Non-pigmented ciliary epithelial cell (primary cell): ENCODE measurements around the gene TMEM41B.
A peak's percentile ranks its signal among the peaks of the same experiment; 100 is the strongest.
"Not testable (repeated sequence)": the region's sequence is repeated elsewhere in the genome, so short reads cannot be mapped to it uniquely, and the experiment has no call there.

Source experiments
- DNase-seq: peaks from one replicate; pipeline ENCODE4 v3.0.0-alpha.2; 2010; ENCODE audit warnings: low read depth

TMEM41B gene

DNA sequence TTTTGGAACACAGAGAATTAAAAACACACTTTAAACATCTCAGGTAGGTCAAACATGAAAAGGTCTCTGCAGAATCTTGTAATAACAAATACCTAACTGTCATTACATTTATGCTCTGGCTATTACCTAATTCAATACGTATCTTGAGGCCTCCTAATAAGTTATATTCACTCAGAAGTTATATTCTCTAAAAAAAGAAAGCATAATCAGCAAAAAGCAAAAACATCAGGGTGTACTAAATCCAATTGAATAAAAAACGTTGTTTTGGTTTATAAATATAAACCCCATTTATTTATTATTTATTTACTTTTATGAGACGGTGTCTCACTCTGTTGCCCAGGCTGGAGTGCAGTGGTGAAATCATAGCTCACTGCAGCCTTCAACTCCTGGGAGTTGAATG lies 10.2 kb downstream of the TMEM41B start:
- no peak for DNase-seq

DNA sequence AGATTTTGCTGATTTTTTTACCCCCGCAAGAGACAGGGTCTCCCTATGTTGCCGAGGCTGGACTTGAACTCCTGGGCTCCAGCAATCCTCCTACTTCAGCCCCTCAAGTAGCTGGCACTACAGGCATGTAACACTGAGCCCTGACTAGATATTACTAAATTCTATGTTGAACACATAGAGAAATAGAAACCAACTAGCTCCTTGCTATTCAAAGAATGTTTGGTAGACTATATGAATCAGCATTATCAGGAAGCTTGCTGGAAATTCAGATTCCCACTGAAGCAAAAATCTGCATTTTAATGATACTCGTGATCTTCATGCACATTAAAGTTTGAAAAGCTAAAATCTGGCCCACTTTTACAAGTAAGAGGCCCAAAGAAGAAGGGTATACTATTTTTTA lies 11.9 kb downstream of the TMEM41B start:
- DNase-seq = peak; percentile 24

DNA sequence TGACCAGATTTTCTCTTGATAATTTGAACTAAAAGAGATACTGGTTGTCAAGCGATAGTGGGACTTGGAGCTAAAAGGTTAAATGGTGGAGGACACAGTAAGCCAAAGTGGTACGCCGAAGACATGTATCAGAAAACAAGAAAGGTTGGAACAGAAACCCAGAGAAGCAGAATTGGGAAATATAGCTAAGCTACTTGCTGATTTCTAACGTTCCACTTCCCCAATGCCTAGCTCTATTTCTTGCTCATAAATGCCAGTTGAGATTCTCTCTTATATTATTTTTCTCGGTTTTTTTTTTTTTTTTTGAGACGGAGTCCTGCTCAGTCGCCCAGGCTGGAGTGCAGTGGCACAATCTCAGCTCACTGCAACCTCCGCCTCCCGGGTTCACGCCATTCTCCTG lies 12.7 kb downstream of the TMEM41B start:
- DNase-seq = no peak

DNA sequence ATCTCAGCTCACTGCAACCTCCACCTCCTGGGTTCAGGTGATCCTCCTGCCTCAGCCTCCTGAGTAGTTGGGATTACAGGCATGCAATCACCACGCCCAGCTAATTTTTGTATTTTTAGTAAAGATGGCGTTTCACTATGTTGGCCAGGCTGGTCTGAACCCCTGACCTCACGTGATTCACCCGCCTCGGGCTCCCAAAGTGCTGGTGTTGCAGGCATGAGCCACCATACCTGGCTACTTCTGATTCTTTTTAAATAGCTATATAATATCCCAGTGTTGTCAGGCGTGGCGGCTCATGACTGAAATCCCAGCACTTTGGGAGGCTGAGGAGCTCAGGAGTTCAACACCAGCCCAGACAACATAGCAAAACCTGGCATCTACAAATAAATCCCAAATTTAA lies 20.7 kb downstream of the TMEM41B start:
- no peak for DNase-seq

DNA sequence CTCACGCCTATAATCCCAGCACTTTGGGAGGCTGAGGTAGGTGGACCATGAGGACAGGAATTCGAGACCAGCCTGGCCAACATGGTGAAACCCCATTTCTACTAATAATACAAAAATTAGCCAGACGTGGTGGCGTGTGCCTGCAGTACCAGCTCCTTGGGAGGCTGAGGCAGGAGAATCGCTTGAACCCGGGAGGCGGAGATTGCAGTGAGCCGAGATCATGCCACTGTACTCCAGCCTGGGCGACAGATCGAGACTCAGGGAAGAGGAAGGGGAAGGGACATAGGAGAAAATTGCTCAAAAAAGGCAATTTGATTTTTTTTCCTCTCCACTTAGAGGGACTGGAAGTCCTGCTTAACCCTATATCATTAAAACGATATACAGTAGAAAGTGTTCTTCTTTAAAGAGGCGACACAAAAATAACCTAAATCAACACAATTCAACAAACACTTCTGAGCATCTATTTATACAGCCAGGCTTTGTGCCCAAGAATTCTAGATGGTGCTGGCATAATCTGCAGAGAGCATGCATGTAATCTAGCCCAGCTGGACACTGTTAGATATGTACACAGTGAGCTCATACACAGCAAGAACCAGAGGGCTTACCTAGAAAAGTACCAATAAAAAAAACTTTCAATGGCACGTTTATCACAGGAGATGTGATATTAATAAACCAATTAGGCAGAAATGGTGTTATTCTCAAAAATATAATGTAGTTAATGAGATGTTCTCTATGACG lies 28.4 kb downstream of the TMEM41B start:
- DNase-seq = no peak

DNA sequence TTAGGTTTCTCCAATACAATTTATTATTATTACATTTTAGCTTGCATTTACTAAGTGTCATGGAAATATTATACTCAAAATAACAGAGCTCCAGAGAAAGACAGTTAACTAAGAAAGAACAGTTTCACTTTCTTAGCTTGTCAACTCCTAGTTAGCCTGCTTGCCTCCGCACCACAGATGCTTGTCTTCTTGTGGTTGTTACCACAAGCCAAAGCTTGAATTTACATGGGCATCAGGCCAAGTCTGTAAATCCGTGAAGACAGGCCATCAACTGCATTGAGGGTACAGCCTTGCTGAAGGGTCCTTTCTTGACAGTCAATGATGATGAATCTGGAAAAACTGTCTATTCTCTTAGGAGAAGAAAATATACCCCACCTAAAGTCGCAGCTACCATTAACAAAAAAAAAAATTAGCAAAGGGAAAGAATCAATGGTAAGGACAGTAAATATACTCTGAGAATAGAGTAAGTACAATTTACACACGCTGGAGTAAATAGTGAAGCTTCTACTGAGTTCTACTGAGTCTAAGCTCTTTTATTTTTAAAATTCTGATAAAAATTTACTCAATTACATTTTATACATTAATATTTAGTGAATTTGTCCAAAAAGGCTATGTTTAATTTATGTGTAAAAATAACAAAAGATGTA lies 33.6 kb downstream of the TMEM41B start:
- DNase-seq = peak; percentile 41

DNA sequence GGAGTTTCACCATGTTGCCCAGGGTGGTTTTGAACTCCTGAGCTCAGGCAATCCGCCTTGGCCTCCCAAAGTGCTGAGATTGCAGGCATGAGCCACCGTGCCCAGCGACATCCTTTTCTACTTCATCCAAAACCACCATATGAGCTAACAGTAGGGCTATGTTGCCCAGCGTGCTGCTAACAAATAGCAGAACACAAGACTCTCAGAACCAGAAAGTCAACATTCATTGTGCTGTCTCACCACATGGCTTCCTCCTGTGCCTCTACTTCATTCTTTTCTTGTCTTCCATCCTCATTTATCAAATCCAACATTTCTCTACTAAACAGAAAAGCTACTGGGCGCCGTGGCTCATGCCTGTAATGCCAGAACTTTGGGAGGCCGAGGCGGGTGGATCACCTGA lies 37.2 kb downstream of the TMEM41B start:
- DNase-seq = no peak

DNA sequence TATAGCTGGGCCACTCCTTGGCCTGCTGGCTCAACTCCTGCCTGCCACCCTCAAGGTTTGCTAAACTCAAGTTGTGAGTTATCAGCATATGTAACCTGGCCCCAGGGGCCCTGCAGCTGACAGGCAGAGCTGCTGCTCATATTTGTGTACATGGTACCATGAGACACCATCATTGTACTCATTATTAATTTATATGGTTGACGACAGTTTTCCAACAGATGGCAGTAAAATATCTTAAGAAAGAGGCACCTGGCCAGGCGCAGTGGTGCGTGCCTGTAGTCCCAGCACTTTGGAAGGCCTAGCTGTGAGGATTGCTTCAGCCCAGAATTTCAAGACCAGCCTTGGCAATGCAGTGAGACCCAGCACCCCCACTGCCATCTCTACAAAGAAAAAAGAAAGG lies 37.8 kb downstream of the TMEM41B start:
- DNase-seq = no peak

DNA sequence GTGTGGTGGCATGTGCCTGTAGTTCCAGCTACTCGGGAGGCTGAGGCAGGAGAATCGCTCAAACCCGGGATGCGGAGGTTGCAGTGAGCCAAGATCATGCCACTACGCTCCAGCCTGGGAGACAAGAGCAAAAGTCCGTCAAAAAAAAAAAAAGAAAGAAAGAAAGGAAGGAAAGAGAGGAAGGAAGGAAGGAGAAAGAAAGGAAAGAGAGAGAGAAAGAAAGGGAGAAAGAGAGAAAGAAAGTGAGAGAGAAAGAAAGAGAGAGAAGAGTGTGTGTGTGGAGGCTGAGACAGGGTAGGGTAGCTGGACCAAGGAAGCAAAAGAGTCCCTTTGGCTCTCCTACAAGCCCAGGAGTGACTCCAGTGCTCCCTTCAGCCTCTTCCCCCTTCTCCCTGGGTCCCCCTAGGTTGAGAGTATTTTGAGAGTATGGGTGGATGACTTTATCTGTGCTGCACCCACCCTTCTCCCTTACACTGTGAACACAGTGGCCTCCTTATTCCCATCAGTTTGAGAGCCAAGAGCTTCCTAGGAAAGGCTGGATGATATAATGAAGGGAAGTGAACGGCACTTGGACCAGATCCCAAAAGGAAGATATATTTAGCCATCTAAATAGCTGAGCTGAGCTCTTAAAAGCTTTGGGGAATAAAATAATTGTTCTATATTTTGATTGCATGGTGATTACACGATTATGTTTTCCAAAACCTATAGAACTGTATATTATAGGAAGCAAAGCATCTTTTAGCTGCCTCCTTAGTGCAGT lies 39.7 kb downstream of the TMEM41B start:
- DNase-seq = no peak

DNA sequence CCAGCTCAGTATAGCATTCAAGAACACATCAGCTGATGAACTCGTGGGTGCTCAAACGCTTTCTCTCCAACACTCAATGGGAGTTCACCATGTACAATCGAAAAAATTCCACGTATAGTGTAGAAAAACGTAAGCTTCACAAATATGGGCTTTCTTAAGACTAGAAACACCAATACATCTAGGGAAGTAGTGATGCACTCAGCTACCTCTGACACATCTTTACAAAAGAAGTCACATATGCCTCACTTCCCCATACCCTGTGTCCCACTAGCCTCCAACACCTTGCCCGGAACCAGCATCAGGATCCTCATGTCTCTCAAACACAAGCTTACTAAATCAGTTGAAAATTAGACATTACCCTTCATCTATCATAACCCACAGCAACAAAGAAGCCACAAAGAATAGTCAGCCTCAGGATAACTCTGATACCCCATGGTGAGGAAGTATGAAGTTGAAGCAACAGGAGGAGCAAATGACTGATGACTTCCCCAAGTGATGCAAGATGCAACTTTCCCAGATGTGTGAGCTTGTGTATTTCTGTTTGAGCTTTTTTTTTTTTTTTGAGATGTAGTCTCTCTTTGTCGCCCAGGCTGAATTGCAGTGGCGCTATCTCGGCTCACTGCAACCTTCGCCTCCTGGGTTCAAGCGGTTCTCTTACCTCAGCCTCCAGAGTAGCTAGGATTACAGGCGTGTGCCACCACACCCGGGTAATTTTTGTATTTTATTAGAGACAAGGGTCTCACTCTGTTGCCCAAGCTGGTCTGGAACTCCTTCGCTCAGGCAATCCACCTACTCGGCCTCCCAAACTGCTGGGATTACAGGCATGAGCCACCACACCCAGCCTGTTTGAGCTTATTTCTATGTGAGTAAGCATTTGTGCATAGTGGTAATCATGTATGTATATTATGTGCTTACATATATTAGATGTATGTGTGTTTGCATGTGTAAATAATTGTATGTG lies 40.7 kb downstream of the TMEM41B start:
- no peak for DNase-seq

DNA sequence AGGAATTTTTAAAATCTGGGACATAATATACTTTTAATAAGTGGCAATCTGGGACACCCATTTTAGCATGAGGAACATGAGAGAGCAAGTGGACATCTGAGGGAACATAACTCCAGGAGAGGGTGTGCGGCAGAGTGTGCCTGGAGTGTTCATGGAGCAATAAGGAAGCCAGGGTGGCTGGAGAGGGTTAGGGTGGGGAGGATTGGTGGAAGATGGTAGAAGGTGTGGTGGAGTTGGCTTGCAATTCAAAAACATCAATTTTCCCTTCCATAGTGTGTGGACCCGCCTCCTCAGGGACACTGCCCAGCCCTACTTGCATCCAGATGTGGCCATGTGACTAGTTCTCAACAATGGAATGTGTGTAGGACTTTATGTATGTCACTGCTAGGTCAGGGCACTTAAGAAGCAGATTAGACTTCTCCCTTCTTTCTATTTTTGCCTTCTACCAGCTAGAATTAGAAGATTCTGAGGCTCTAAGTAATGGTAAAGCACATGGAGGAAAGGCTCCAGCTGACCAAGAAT lies 44.8 kb downstream of the TMEM41B start:
- DNase-seq = no peak

DNA sequence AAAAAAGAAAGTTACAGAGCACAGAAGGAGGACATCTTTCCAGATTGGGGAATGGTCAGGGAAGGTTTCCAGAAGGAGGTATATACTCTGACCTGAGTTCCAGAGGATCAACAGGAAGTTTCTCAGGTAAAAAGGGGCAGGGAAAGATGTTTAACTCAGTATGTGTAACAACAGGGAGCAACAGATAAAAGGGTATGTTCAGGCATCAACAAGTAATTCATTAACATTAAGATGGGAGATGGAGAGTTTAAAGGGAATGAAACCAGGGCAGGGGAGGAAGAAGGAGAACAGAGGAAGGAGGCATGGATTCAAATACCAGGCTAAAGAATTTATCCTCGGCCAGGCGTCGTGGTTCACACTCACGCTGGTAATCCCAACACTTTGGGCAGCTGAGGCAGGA lies 46.7 kb downstream of the TMEM41B start:
- DNase-seq = no peak

DNA sequence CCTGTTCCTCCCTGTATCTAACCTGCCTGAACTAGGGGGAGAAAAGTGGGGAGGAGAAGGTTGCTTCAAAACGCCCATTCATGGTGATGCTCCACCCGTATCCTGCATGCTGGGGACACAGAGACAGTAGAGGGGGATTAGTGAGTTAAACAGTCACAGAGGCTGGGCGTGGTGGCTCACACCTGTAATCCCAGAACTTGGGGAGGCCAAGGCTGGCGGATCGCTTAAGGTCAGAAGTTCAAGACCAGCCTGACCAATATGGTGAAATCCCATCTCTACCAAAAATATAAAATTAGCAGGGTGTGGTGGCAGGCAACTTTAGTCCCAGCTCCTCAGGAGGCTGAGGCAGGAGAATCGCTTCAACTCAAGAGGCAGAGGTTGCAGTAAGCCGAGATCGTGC lies 47.5 kb downstream of the TMEM41B start:
- no peak for DNase-seq

DNA sequence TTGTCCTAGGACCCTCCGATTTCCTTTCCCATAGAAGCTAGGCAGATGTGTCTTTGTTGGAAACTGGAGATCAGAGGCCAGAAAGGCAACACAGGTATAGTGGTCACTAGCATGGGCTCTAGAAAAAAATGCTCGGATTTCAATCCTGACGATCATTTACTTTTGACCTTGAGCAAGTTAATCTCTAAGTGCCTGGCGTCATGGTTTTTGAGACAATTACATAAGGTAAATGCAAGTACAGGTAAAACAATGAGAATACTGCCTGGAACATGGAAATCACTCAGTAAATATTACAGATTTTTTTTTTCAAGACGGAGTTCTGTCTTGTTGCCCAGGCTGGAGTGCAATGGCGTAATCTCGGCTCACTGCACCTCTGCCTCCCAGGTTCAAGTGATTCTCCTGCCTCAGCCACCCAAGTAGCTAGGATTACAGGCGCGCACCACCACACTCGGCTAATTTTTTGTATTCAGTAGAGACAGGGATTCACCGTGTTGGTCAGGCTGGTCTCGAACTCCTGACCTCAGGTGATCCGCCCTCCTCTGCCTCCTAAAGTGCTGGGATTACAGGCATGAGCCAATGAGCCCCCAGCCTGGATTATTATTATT lies 48.2 kb downstream of the TMEM41B start:
- no peak for DNase-seq

DNA sequence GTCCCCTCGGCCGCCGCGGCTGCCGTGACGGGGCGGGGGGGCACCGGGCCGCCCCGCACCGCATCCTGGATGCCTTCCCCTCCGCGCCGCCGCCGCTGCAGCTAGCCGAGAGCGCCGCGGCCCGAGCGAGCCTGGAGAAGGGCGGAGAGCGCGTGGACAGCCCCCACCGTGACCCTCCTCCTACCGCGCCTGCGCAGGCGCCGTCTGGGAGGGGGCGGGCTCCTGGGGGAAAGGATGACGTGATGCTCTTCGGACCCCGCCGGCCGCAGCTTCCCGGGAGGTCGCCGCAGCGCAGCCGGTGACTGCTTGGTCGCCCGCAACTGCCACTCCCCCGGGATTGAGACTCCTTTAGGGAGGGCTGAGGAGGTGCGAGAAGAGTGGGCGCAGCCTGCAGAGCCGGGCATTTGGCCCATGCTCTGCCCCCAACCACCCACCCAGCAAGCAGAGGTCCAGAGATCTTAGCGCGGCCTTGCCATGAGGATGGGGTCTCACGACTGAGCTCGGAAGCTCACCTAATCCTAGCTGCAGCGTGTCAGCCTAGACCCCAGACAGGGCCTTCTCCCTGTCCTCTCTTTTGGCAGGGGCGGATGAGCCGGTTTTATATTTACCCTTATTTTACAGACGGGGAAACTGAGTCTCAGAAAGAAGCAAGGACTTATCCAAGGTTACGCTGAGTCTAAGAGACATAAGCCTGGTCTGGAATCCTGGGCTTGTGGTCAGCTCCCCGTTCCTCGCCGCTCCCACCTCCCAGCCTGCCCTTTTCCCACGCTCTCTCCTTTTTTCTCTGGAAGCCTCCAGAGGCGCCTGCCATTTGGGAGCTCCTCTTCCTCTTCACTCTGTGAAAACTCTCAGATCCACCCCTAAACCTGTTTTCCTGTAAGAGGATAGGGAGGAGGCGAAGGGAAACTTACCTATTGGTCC lies 48.9 kb downstream of the TMEM41B start, which contains the start of gene DENND5A:
Gene DENND5A (minus strand): TSS at position 140 of the 921 bp plus-strand sequence. CDS start 281 bp downstream, outside the sequence.
- no peak for DNase-seq

DNA sequence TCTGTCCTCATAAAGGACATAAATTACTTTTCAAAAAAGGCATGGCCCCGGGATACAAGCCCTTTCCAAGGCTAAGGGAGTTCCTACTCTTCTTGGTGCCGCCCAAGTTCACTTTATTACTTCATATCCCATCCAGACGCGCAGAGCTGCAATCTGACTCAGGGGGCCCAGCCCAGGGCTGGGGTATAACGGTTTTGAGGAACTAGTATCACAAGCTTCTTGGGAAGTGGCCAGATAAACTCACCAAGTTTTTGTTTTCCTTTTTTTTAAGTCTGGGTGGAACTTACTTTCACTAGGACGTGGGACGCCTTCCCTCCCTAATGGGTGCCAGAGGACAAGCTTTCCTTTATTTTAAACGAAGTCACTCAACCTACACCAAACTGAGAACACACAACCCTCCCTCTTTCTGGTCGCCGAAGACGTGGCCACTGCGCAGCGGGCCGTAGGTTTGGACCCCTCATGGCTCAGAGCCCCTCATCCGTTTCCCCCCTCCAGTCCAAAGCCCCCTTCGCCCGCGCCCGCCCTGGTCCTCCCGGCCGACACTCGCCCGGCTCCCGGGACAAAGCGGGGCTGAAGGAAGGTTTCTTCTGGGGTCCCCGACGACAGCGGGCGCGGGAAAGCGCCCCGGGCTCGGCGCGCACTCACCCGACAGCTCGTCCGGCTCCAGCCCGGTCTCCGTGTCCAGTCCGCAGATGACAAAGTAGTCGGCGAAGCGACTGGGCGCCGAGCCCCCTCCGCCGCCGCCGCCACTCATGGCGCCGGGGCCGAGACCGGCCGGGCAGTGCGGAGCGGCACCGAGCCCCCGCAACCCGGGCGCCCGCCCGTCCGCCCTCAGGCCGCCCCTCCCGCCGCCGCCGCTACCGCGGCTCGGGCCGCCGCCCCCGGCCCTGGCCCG lies 49.8 kb downstream of the TMEM41B start:
- peak; percentile 41 for DNase-seq

DNA sequence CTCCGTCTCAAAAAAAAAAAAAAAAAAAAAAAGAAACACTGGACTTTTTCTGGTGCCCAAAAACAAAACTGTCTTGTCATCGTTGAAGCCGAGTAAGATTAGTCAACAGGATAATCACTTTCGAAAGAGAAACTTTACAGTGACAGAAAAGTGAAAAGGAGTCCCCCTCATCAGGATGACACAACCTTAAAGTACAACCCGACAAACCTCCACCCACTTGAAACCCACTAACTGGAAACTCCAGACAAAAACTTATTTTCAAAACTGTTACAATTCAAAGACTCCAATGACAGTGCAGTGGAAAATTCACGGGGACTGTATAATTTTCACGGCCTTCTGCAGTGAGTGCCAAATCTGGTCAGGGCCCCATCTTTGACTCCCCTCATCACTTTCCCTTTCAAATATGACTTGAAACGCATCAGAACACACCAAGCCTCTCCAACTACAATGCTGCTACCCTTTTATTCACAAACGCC lies 50.5 kb downstream of the TMEM41B start:
- no peak for DNase-seq

DNA sequence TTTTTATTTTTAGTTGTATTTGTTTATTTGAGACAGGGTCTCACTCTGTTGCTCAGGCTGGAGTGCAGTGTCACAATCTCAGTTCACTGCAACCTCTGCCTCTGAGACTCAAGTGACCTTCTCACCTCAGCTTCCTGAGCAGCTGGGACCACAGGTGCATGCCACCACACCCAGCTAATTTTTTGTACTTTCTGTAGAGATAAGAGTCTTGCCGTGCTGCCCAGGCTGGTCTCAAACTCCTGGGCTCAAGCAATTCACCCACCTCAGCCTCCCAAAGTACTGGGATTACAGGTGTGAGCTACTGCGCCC lies 53.6 kb downstream of the TMEM41B start:
- not testable (repeated sequence) for DNase-seq
